CD4-positive, alpha-beta T cell treated with Interleukin-15 for 1 hour (primary cell): ENCODE results near the gene MECR.
"Not testable (repeated sequence)": the region's sequence is repeated elsewhere in the genome, so short reads cannot be mapped to it uniquely, and the experiment has no call there.

ENCODE experiments used
- DNase-seq: peaks from one replicate; pipeline ENCODE4 v3.0.0-alpha.2; 2020

The MECR gene

GRCh38 chr1:29162476-29163138, 68.1 kb downstream of the MECR start:
- DNase-seq = no peak

- DNase-seq = no peak
These were observed 68.7 kb downstream of the MECR start for GRCh38 chr1:29162025-29162424.

GRCh38 chr1:29159773-29160172, 71.0 kb downstream of the MECR start:
- no peak for DNase-seq

- no peak for DNase-seq
These were observed 73.5 kb downstream of the MECR start for GRCh38 chr1:29157269-29157601.

GRCh38 chr1:29156543-29157268, 74.0 kb downstream of the MECR start:
- DNase-seq = no peak

- no peak for DNase-seq
These were observed 78.5 kb downstream of the MECR start for GRCh38 chr1:29152046-29152805.

- not testable (repeated sequence) for DNase-seq
These were observed 80.4 kb downstream of the MECR start for GRCh38 chr1:29150346-29150745.

GRCh38 chr1:29148656-29149491, 81.9 kb downstream of the MECR start:
- DNase-seq = no peak

- DNase-seq = no peak
These were observed 84.8 kb downstream of the MECR start for GRCh38 chr1:29145739-29146437.

GRCh38 chr1:29144178-29144577, 86.6 kb downstream of the MECR start:
- DNase-seq = no peak

GRCh38 chr1:29142714-29143113, 88.0 kb downstream of the MECR start:
- no peak for DNase-seq
